HG02870 (cell line): ENCODE results near the gene ZNF415.

Experiments used
- ATAC-seq: cut with Tn5 transposase; IDR thresholded peaks from one replicate; pipeline ENCODE4 v1.9.1; 2021; ENCODE audit warnings: mild to moderate bottlenecking, moderate library complexity; ENCODE audit not compliant: unreplicated experiment

Gene ZNF415

GRCh38 chr19:53057904-53058580, 74.7 kb downstream of the ZNF415 start:
- no peak for ATAC-seq
